A549 (cell line): ENCODE results near the gene PRAMEF17.
"Not testable (repeated sequence)": the region's sequence is repeated elsewhere in the genome, so short reads cannot be mapped to it uniquely, and the experiment has no call there.

Source experiments
- BHLHE40 ChIP-seq: IDR thresholded peaks from 2 replicates; pipeline ENCODE4 v1.6.1; 2012; ENCODE audit warnings: low read depth, low read length, inconsistent platforms
- EP300 ChIP-seq, 2 experiments: fragments of >200 bp; sonication (Bioruptor Twin); formaldehyde crosslinking; IDR thresholded peaks; 2 replicates in 1 of 2; 3 replicates in 1 of 2; pipeline ENCODE4 v1.6.1; 2016 to 2017
- POLR2A ChIP-seq: IDR thresholded peaks from 2 replicates; pipeline ENCODE4 v1.6.1; 2012; ENCODE audit warnings: mild to moderate bottlenecking, low read length
- RCOR1 ChIP-seq: fragments of 150-350 bp; IDR thresholded peaks from 2 replicates; pipeline ENCODE4 v1.6.1; 2014; ENCODE audit warnings: antibody characterized with exemption, low read length, low read depth
- RFX5 ChIP-seq: fragments of 450-650 bp; IDR thresholded peaks from 2 replicates; pipeline ENCODE4 v1.7.1; 2014; ENCODE audit warnings: antibody characterized with exemption, mild to moderate bottlenecking, moderate library complexity
- SMC3 ChIP-seq: fragments of >200 bp; sonication (Bioruptor Twin); formaldehyde crosslinking; IDR thresholded peaks from 3 replicates; pipeline ENCODE4 v1.6.1; 2018; ENCODE audit warnings: inconsistent platforms
- SREBF2 ChIP-seq: fragments of 450-650 bp; IDR thresholded peaks from 2 replicates; pipeline ENCODE4 v1.6.1; 2014; ENCODE audit warnings: mild to moderate bottlenecking, moderate library complexity
- ZFP36 ChIP-seq: fragments of 450-650 bp; IDR thresholded peaks from 2 replicates; pipeline ENCODE4 v1.6.1; 2014; ENCODE audit warnings: borderline replicate concordance; ENCODE audit not compliant: partially characterized antibody
- TF ChIP-seq, protein P1 (sequence below): IDR thresholded peaks from 2 replicates; pipeline ENCODE4 v1.6.1; 2012
- TF ChIP-seq, protein P2 (sequence below): fragments of >200 bp; sonication (Bioruptor Twin); formaldehyde crosslinking; IDR thresholded peaks from 3 replicates; pipeline ENCODE4 v1.5.1; 2016

DNA sequence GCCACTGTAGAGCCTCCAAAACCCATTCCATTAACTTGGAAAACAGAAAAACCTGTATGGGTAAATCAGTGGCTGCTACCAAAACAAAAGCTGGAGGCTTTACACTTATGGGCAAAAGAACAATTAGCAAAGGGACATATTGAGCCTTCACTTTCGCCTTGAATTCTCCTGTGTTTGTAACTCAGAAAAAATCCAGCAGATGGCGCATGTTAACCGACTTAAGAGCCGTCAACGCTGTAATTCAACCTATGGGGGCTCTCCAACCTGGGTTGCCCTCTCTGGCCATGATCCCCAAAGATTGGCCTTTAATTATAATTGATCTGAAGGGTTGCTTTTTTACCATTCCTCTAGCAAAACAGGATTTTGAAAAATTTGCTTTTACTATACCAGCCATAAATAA is 32.7 kb upstream of the PRAMEF17 start:
- TF ChIP-seq, protein P1, sequence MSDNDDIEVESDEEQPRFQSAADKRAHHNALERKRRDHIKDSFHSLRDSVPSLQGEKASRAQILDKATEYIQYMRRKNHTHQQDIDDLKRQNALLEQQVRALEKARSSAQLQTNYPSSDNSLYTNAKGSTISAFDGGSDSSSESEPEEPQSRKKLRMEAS = not testable (repeated sequence)
- TF ChIP-seq EP300 (IDR thresholded peaks at IDR 0.05); ZFP36; RFX5; POLR2A; SREBF2; RCOR1; BHLHE40: not testable (repeated sequence)
- TF ChIP-seq, protein P2, sequence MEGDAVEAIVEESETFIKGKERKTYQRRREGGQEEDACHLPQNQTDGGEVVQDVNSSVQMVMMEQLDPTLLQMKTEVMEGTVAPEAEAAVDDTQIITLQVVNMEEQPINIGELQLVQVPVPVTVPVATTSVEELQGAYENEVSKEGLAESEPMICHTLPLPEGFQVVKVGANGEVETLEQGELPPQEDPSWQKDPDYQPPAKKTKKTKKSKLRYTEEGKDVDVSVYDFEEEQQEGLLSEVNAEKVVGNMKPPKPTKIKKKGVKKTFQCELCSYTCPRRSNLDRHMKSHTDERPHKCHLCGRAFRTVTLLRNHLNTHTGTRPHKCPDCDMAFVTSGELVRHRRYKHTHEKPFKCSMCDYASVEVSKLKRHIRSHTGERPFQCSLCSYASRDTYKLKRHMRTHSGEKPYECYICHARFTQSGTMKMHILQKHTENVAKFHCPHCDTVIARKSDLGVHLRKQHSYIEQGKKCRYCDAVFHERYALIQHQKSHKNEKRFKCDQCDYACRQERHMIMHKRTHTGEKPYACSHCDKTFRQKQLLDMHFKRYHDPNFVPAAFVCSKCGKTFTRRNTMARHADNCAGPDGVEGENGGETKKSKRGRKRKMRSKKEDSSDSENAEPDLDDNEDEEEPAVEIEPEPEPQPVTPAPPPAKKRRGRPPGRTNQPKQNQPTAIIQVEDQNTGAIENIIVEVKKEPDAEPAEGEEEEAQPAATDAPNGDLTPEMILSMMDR = peak; percentile 45; the same call in 2 of the 3 replicates
- peak; percentile 54 for TF ChIP-seq SMC3
